Measurements from ENCODE around the gene COL1A2. TPM values are rescaled to one million over a fixed set of nuclear protein-coding genes. Genes with fewer than 3 reads are reported as not detected.

The COL1A2 gene
- total and polyA plus RNA-seq, 2 of the 13 experiments (the other 11 are each of a cell fraction or from before 2014, with no cell fraction given), result not detected

DNA sequence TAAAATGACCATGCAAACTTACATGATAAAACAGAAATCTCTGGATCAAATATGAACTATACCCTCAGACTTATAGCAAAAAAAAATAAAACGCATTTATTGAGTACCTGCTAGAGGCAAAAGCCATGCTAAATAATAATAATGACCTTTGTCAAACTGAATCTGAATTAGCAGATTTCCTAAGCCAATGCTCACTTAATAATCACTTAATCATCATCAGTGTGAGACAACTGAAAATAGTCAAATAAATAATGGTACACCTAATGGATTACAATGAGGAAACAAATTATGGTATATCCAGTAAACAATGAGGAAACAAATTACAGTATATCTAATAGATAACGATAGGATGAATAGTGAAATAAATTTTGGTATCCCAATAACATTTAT lies 37.6 kb downstream of the COL1A2 start:
- H3K27ac ChIP-seq (ENCODE audit: extremely low read length, insufficient read depth, low read length), result no peak overlapping the region
- DNase-seq (ENCODE audit: low spot score) (no peak), FAIRE-seq (no peak), ATAC-seq (no peak)
- TF ChIP-seq ZHX1 (CRISPR knock-in tag; IDR thresholded peaks at IDR 0.05; ENCODE audit: low read depth) (no peak), SMAD9 (CRISPR knock-in tag; IDR thresholded peaks at IDR 0.05) (no peak), RFXANK (CRISPR knock-in tag; IDR thresholded peaks at IDR 0.05) (no peak), NBN (conservative IDR thresholded peaks at IDR 0.05) (no peak), NCOA5 (CRISPR knock-in tag; IDR thresholded peaks at IDR 0.05) (no peak), YEATS2 (CRISPR knock-in tag; IDR thresholded peaks at IDR 0.05; ENCODE audit: borderline replicate concordance) (no peak), SMAD1 (CRISPR knock-in tag; IDR thresholded peaks at IDR 0.05; ENCODE audit: borderline replicate concordance, low read depth) (no peak), MIER3 (CRISPR knock-in tag; IDR thresholded peaks at IDR 0.05; ENCODE audit: borderline replicate concordance) (no peak), TCF7 (IDR thresholded peaks at IDR 0.05; ENCODE audit: low read depth) (no peak), KDM5B (CRISPR knock-in tag; IDR thresholded peaks at IDR 0.05; ENCODE audit: borderline replicate concordance) (no peak), HMGA1 (CRISPR knock-in tag; conservative IDR thresholded peaks at IDR 0.05) (no peak), ELK4 (CRISPR knock-in tag; IDR thresholded peaks at IDR 0.05; ENCODE audit: borderline replicate concordance) (no peak), HMG20B (CRISPR knock-in tag; conservative IDR thresholded peaks at IDR 0.05) (no peak), ZNF547 (CRISPR knock-in tag; IDR thresholded peaks at IDR 0.05) (no peak), ZNF337 (CRISPR knock-in tag; IDR thresholded peaks at IDR 0.05; ENCODE audit: borderline replicate concordance, low read depth) (no peak), ZNF572 (CRISPR knock-in tag; IDR thresholded peaks at IDR 0.05) (no peak)
- POLR2A ChIA-PET, result no interaction called here
- no peaks in the 10 kb centered on the region for H3K79me2 ChIP-seq (ENCODE audit: insufficient read depth, low read length)
- no peaks in the 10 kb centered on the region for H3K36me3 ChIP-seq (replicated peaks in 1 of 2; ENCODE audit: control insufficient read depth in 1 of 2, insufficient read depth in 2 of 2, low read length in 2 of 2)
- CTCF ChIA-PET (ENCODE audit: low intra/inter-chr PET ratio, low total read pairs), result no interaction called here
- intact Hi-C loops (cut with micrococcal nuclease; ENCODE audit: unreplicated experiment), result no loop called here
- no peaks in the 10 kb centered on the region for H4K20me1 ChIP-seq (ENCODE audit: insufficient read depth, low read length)
- H3K4me1 ChIP-seq (ENCODE audit: insufficient read depth, low read length), result peaks cover 25% of the 10 kb centered on the region
- WGBS (ENCODE audit: low lambda C conversion rate), result 0% methylated on average over 2 of the region's 2 CpGs
- in situ Hi-C loops (cut with HindIII; ENCODE audit: extremely low pct_ligation_motif_present, low pct_unique_long_range_greater_than_20kb), result loop anchor here (25.0 kb wide), 1 partner anchor 805 kb away; no protein-coding TSS in a partner anchor
- BruUV-seq (replicated peaks), result no TSS peak
- H2AFZ ChIP-seq (ENCODE audit: low read length), result no peak overlapping the region
- H3K9ac ChIP-seq (ENCODE audit: insufficient read depth, low read depth, low read length), result no peak overlapping the region
- H3K9me3 ChIP-seq (ENCODE audit: low read length), result no peaks in the 10 kb centered on the region
- H3K4me3 ChIP-seq (replicated peaks in 1 of 3; ENCODE audit: insufficient read depth in 1 of 3, low read depth in 2 of 3, low read length in 3 of 3), result no peak overlapping the region
- H3K4me2 ChIP-seq (ENCODE audit: low read depth, low read length), result no peak overlapping the region
- peaks cover 0 to under 1% of the 10 kb centered on the region in 2 experiments; a peak in 2 of 5 replicates for H3K27me3 ChIP-seq (ENCODE audit: control insufficient read depth in 1 of 2, insufficient read depth in 2 of 2, low read length in 2 of 2)
